ENCODE measurements around the gene ATG2B.

- no peak for TF ChIP-seq ZNF623 (tag by site-specific recombination; IDR thresholded peaks at IDR 0.05)
- no peak for TF ChIP-seq CTCF (tag by site-specific recombination; IDR thresholded peaks at IDR 0.05)
- TF ChIP-seq ZNF521 (tag by site-specific recombination; IDR thresholded peaks at IDR 0.05): no peak
- TF ChIP-seq ZBTB44 (tag by site-specific recombination; IDR thresholded peaks at IDR 0.05): no peak
- no peak for TF ChIP-seq ZNF529 (tag by site-specific recombination; IDR thresholded peaks at IDR 0.05; ENCODE audit: insufficient replicate concordance)
- no peak for TF ChIP-seq PBX3 (CRISPR knock-in tag; IDR thresholded peaks at IDR 0.05)
- TF ChIP-seq ATF2 (tag by site-specific recombination; IDR thresholded peaks at IDR 0.05; ENCODE audit: low read depth): no peak
- TF ChIP-seq SETDB1 (IDR thresholded peaks at IDR 0.05; ENCODE audit: insufficient read length, low read length): no peak
- no peak for TF ChIP-seq ZNF416 (tag by site-specific recombination; IDR thresholded peaks at IDR 0.05)
- no peak for TF ChIP-seq ZNF514 (tag by site-specific recombination; IDR thresholded peaks at IDR 0.05)
These were observed 27.8 kb upstream of the ATG2B start for GRCh38 chr14:96390965-96391292.

Data from HEK293 (cell line).